ENCODE data around the gene ACCSL.

The ACCSL gene

DNA sequence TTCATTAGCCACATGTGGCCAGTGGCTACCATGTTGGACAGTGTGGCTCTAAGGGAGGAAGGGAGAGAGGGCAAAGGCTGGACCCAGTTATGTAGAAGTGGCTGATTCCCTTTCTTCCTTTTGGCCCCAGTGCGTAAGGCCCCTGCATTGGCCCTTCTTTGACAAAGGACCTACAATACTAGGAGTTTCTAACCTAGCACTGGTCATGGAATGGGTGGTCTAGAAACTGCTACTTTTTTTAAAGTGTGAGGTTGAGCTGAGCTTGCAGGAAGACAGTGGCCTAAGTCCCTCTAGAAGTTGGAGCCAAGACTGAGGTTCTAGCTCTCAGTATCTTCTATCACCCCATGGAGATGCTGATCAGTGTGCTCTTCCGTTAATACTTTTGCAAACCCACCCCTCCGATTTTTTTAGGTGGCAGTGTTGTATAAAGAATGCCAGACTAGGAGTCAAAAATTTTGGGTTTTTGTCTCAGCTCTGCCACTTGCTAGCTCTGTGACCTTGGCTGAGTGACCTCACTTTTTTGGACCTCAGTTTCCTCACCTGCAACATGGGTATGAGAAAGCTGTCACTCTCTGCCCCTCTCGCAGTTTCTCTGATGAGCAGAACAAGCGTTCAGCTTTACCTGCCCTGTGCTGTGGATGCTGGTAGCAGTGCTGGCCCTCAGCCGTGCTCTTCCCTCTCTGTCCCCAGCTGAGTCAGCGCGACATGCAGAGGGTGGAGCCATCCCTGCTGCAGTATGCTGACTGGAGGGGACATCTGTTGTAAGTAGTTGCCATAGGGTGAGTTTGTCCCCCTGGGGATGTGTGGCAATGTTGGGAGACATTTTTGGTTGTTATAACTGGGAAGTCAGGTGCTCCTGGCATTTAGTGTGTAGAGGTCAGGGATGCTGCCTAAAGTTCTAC is 25.2 kb downstream of the ACCSL start:
- no peak for DNase-seq
- H3K27ac ChIP-seq (ENCODE audit: insufficient read depth, low read length, poor library complexity, severe bottlenecking) = no peak overlapping the region
- H3K4me3 ChIP-seq (ENCODE audit: insufficient read depth, low read depth, low read length, poor library complexity, severe bottlenecking) = no peak overlapping the region
- peaks cover 20% of the 10 kb centered on the region for H3K36me3 ChIP-seq (ENCODE audit: control insufficient read depth, insufficient read depth, low read length)
- H3K27me3 ChIP-seq (replicated peaks; ENCODE audit: control insufficient read depth, insufficient read depth, low read length, poor library complexity, severe bottlenecking) = no peaks in the 10 kb centered on the region
- H3K9me3 ChIP-seq (ENCODE audit: control insufficient read depth, low read length) = no peaks in the 10 kb centered on the region
- H3K4me1 ChIP-seq (ENCODE audit: control insufficient read depth, insufficient read depth, low read length, poor library complexity, severe bottlenecking) = no peaks in the 10 kb centered on the region

DNA sequence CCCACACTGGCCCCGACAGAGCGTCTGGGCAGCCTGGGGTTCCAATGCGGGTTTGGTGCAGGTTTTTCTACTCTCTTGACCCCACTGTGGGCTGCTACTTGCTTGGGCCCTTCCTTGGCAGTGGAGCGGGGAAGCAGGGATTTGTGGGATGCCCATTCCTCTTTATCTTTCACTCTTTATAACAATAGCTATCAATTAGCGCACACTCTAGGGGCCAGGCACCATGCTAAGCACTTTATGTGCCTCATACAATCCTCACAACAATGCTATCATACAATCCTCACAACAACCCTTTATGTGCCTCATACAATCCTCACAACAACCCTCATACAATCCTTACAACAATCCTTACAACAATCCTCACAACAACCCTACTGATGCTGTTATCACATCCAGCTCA is 31.0 kb downstream of the ACCSL start:
- Histone ChIP-seq H3K4me1 (ENCODE audit: control insufficient read depth, insufficient read depth, low read length, poor library complexity, severe bottlenecking) (no peaks in the 10 kb centered on the region), H3K9me3 (ENCODE audit: control insufficient read depth, low read length) (no peaks in the 10 kb centered on the region), H3K27me3 (replicated peaks; ENCODE audit: control insufficient read depth, insufficient read depth, low read length, poor library complexity, severe bottlenecking) (no peaks in the 10 kb centered on the region), H3K4me3 (ENCODE audit: insufficient read depth, low read depth, low read length, poor library complexity, severe bottlenecking) (no peak overlapping the region), H3K27ac (ENCODE audit: insufficient read depth, low read length, poor library complexity, severe bottlenecking) (no peak overlapping the region), H3K36me3 (ENCODE audit: control insufficient read depth, insufficient read depth, low read length) (peaks cover 24% of the 10 kb centered on the region)
- no peak for DNase-seq

DNA sequence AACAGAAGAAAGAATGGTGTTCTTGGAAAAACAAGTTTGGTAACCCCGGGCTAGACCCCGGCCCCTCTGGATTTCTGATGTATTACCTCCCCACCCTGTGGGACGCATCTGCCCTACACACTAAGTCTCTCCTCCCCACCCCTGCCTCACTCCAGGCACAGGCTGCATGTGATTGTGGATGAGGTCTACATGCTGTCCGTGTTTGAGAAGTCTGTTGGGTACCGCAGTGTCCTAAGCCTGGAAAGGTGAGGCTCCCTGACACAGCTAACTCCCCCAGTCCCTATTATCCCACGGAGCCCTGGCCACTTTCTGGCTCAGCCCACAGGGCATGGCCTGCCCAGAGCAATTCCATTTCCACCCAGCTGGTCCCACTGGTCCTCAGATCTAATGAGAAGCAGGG is 31.6 kb downstream of the ACCSL start:
- H3K36me3 ChIP-seq (ENCODE audit: control insufficient read depth, insufficient read depth, low read length) = peaks cover 19% of the 10 kb centered on the region
- H3K9me3 ChIP-seq (ENCODE audit: control insufficient read depth, low read length) = no peaks in the 10 kb centered on the region
- no peak overlapping the region for H3K27ac ChIP-seq (ENCODE audit: insufficient read depth, low read length, poor library complexity, severe bottlenecking)

DNA sequence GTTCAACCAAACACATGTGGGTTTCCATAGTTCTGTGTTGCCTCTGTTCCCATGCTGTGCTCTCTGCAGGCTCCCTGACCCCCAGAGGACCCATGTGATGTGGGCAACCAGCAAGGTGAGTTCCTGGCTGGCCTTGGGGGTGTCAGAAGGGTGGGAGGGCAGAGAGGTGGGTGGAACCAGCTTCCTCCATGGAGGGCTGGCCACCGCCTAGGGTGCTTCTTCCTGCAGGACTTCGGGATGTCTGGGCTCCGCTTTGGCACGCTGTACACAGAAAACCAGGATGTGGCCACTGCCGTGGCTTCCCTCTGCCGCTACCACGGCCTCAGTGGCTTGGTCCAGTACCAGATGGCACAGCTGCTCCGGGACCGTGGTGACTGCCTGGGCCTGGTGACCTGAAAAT is 33.2 kb downstream of the ACCSL start:
- Histone ChIP-seq H3K9me3 (ENCODE audit: control insufficient read depth, low read length) (no peaks in the 10 kb centered on the region), H3K4me1 (ENCODE audit: control insufficient read depth, insufficient read depth, low read length, poor library complexity, severe bottlenecking) (no peaks in the 10 kb centered on the region), H3K27me3 (replicated peaks; ENCODE audit: control insufficient read depth, insufficient read depth, low read length, poor library complexity, severe bottlenecking) (no peaks in the 10 kb centered on the region), H3K36me3 (ENCODE audit: control insufficient read depth, insufficient read depth, low read length) (peaks cover 13% of the 10 kb centered on the region), H3K27ac (ENCODE audit: insufficient read depth, low read length, poor library complexity, severe bottlenecking) (no peak overlapping the region), H3K4me3 (ENCODE audit: insufficient read depth, low read depth, low read length, poor library complexity, severe bottlenecking) (no peak overlapping the region)
- DNase-seq = no peak

More for the DNA sequence above, 31.6 kb downstream of the ACCSL start:
- Histone ChIP-seq H3K4me3 (ENCODE audit: insufficient read depth, low read depth, low read length, poor library complexity, severe bottlenecking) (no peak overlapping the region), H3K27me3 (replicated peaks; ENCODE audit: control insufficient read depth, insufficient read depth, low read length, poor library complexity, severe bottlenecking) (no peaks in the 10 kb centered on the region), H3K4me1 (ENCODE audit: control insufficient read depth, insufficient read depth, low read length, poor library complexity, severe bottlenecking) (no peaks in the 10 kb centered on the region)
- DNase-seq = no peak

DNA sequence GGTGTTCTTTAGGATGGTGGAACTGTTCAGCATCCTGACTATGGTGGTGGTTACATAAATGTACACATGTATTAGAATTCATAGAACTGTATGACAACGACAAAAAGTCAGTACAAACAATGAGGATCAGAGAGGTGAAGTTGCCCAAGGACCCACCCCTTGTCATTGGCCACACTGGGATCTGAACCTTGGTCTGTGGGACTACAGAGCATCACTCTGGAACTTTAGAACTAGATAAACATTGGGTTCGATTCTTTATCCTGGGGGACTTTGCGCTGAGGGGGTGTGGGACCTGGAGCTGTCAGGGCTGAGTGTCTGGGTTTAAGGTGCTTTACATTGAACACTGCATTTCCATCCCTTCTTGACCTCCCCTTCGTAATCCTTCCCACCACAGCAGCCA is 34.9 kb downstream of the ACCSL start:
- no peak for DNase-seq
- no peaks in the 10 kb centered on the region for H3K9me3 ChIP-seq (ENCODE audit: control insufficient read depth, low read length)
- no peaks in the 10 kb centered on the region for H3K4me1 ChIP-seq (ENCODE audit: control insufficient read depth, insufficient read depth, low read length, poor library complexity, severe bottlenecking)
- no peak overlapping the region for H3K4me3 ChIP-seq (ENCODE audit: insufficient read depth, low read depth, low read length, poor library complexity, severe bottlenecking)
- H3K27ac ChIP-seq (ENCODE audit: insufficient read depth, low read length, poor library complexity, severe bottlenecking) = no peak overlapping the region
- peaks cover 9% of the 10 kb centered on the region for H3K36me3 ChIP-seq (ENCODE audit: control insufficient read depth, insufficient read depth, low read length)
- H3K27me3 ChIP-seq (replicated peaks; ENCODE audit: control insufficient read depth, insufficient read depth, low read length, poor library complexity, severe bottlenecking) = no peaks in the 10 kb centered on the region

DNA sequence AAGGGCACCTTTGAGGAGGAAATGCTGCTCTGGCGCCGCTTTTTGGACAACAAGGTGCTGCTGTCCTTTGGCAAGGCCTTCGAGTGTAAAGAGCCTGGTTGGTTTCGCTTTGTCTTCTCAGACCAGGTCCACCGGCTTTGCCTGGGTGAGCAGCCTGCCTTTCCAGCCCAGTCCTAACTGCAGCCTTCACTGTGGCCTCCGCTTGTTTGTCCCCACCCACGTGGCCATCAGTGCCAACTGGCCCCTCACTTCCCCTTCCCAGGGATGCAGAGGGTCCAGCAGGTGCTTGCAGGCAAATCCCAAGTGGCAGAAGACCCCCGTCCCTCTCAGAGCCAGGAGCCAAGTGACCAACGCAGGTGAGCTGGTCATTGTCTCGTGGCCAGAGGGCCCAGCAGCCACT is 35.7 kb downstream of the ACCSL start:
- Histone ChIP-seq H3K36me3 (ENCODE audit: control insufficient read depth, insufficient read depth, low read length) (peaks cover 6% of the 10 kb centered on the region), H3K27me3 (replicated peaks; ENCODE audit: control insufficient read depth, insufficient read depth, low read length, poor library complexity, severe bottlenecking) (no peaks in the 10 kb centered on the region), H3K9me3 (ENCODE audit: control insufficient read depth, low read length) (no peaks in the 10 kb centered on the region), H3K4me1 (ENCODE audit: control insufficient read depth, insufficient read depth, low read length, poor library complexity, severe bottlenecking) (no peaks in the 10 kb centered on the region), H3K4me3 (ENCODE audit: insufficient read depth, low read depth, low read length, poor library complexity, severe bottlenecking) (no peak overlapping the region), H3K27ac (ENCODE audit: insufficient read depth, low read length, poor library complexity, severe bottlenecking) (no peak overlapping the region)
- no peak for DNase-seq

DNA sequence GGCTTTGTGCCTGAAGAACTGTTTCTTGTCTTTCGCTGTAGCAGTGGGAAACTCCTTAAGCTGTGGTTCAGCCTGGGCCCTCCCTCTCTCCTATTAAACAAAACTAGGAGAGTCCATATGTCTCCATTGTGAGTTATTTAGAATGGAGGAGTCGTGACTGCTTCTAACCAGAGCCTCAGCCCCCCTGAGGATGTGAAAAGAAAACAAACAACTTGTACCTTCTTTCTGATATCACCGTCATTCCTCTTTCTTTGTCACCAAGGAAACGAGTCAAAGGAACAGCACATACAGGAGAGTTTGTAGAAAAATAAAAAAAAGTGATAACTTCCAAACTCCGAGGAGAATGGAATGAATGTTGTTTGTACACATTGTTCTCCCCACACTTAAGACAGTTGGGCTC is 36.1 kb downstream of the ACCSL start:
- Histone ChIP-seq H3K27ac (ENCODE audit: insufficient read depth, low read length, poor library complexity, severe bottlenecking) (no peak overlapping the region), H3K4me3 (ENCODE audit: insufficient read depth, low read depth, low read length, poor library complexity, severe bottlenecking) (no peak overlapping the region), H3K4me1 (ENCODE audit: control insufficient read depth, insufficient read depth, low read length, poor library complexity, severe bottlenecking) (no peaks in the 10 kb centered on the region), H3K27me3 (replicated peaks; ENCODE audit: control insufficient read depth, insufficient read depth, low read length, poor library complexity, severe bottlenecking) (no peaks in the 10 kb centered on the region), H3K9me3 (ENCODE audit: control insufficient read depth, low read length) (no peaks in the 10 kb centered on the region), H3K36me3 (ENCODE audit: control insufficient read depth, insufficient read depth, low read length) (peaks cover 6% of the 10 kb centered on the region)
- no peak for DNase-seq

DNA sequence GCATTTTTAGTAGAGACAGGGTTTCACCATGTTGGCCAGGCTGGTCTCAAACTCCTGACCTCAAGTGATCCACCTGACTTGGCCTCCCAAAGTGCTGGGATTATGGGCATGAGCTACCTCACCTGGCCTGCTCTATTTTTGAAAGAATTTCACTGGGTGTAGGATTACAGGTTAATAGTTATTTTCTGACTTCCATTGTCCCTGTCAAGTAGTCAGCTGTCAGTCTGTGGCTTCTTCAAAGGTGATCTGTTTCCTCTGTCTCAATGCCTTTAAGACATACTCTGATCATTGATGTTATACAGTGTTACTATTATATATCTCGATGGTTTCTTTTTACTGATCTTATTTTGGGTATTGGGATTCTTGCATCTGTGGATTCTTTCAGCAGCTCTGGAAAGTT is 37.5 kb downstream of the ACCSL start:
- Histone ChIP-seq H3K4me1 (ENCODE audit: control insufficient read depth, insufficient read depth, low read length, poor library complexity, severe bottlenecking) (no peaks in the 10 kb centered on the region), H3K4me3 (ENCODE audit: insufficient read depth, low read depth, low read length, poor library complexity, severe bottlenecking) (no peak overlapping the region), H3K36me3 (ENCODE audit: control insufficient read depth, insufficient read depth, low read length) (peaks cover 6% of the 10 kb centered on the region), H3K9me3 (ENCODE audit: control insufficient read depth, low read length) (no peaks in the 10 kb centered on the region), H3K27ac (ENCODE audit: insufficient read depth, low read length, poor library complexity, severe bottlenecking) (no peak overlapping the region), H3K27me3 (replicated peaks; ENCODE audit: control insufficient read depth, insufficient read depth, low read length, poor library complexity, severe bottlenecking) (no peaks in the 10 kb centered on the region)
- no peak for DNase-seq

DNA sequence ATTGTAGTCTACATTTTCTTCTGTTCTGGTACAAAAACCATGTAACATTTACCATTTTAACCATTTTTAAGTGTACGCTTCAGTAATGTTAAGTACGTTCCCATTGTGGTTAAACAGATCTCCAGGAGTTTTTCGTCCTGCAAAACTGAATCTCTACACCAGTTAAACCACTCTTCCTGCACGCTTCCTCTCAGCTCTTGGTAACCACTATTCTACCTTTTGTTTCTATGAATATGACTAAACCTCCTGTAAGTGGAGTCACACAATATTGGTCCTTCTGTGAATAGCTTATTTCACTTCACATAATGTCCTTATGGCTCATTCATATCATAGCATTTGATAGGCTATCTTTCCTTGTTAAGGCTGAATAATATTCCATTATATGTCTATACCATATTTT is 40.6 kb downstream of the ACCSL start:
- no peaks in the 10 kb centered on the region for H3K4me1 ChIP-seq (ENCODE audit: control insufficient read depth, insufficient read depth, low read length, poor library complexity, severe bottlenecking)
- H3K27ac ChIP-seq (ENCODE audit: insufficient read depth, low read length, poor library complexity, severe bottlenecking) = no peak overlapping the region
- no peak overlapping the region for H3K4me3 ChIP-seq (ENCODE audit: insufficient read depth, low read depth, low read length, poor library complexity, severe bottlenecking)
- no peaks in the 10 kb centered on the region for H3K36me3 ChIP-seq (ENCODE audit: control insufficient read depth, insufficient read depth, low read length)
- no peak for DNase-seq
- no peaks in the 10 kb centered on the region for H3K9me3 ChIP-seq (ENCODE audit: control insufficient read depth, low read length)
- H3K27me3 ChIP-seq (replicated peaks; ENCODE audit: control insufficient read depth, insufficient read depth, low read length, poor library complexity, severe bottlenecking) = no peaks in the 10 kb centered on the region

DNA sequence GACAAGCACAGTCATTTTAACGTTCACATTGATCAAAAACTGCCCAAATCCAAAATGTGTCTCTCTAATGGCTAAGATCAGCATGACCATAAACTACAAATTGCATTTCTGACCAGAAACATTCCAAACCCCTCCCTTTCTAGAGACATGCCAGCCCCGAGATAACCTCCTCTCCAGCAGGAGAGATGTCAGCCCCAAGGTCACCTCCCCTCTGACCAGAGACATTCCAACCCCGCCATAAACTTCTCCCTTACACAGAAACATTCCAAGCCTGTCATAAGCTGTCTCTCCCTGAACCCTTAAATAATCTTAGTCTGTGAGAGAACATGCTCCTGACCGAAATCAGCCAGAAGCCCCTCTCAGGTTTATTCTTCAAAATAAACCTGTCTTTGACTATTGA is 41.1 kb downstream of the ACCSL start:
- H3K9me3 ChIP-seq (ENCODE audit: control insufficient read depth, low read length) = no peaks in the 10 kb centered on the region
- H3K4me1 ChIP-seq (ENCODE audit: control insufficient read depth, insufficient read depth, low read length, poor library complexity, severe bottlenecking) = no peaks in the 10 kb centered on the region
- H3K4me3 ChIP-seq (ENCODE audit: insufficient read depth, low read depth, low read length, poor library complexity, severe bottlenecking) = no peak overlapping the region
- H3K27ac ChIP-seq (ENCODE audit: insufficient read depth, low read length, poor library complexity, severe bottlenecking) = no peak overlapping the region
- no peak for DNase-seq
- H3K27me3 ChIP-seq (replicated peaks; ENCODE audit: control insufficient read depth, insufficient read depth, low read length, poor library complexity, severe bottlenecking) = no peaks in the 10 kb centered on the region
- H3K36me3 ChIP-seq (ENCODE audit: control insufficient read depth, insufficient read depth, low read length) = no peaks in the 10 kb centered on the region

Measured in effector memory CD4-positive, alpha-beta T cell (primary cell).